Right hindlimb (tissue), 1 donor: ENCODE measurements around the gene ST3GAL3.
"Not testable (repeated sequence)": the region's sequence is repeated elsewhere in the genome, so short reads cannot be mapped to it uniquely, and the experiment has no call there.

Experiments
- DNase-seq: peaks from one replicate; pipeline ENCODE4 v3.0.0-alpha.2; 2018

ST3GAL3 gene

GRCh38 chr1:43760745-43761317 is 53.5 kb downstream of the ST3GAL3 start:
- DNase-seq: no peak

GRCh38 chr1:43763497-43763973 is 56.2 kb downstream of the ST3GAL3 start:
- peak; percentile 85 for DNase-seq

DNA sequence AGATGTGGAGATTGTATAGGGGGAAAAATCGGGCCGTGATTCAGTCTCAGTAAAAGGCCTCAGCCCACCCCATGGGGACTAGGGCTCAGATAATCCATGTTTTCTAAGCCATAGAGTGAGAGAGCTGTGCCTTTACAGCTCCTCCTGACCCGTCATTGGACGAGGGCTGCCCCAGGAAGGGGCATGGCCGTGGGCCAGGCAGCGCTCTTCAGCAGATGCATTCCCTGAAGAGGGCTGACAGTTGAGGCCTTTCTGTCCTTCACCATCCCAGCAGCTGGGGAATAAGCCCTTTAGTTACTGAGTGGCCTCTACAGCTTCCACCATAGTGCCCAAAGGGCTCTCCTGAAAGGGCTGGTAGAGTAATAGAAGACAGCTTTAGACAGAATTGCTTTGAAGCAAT is 57.2 kb downstream of the ST3GAL3 start:
- peak; percentile 21 for DNase-seq

DNA sequence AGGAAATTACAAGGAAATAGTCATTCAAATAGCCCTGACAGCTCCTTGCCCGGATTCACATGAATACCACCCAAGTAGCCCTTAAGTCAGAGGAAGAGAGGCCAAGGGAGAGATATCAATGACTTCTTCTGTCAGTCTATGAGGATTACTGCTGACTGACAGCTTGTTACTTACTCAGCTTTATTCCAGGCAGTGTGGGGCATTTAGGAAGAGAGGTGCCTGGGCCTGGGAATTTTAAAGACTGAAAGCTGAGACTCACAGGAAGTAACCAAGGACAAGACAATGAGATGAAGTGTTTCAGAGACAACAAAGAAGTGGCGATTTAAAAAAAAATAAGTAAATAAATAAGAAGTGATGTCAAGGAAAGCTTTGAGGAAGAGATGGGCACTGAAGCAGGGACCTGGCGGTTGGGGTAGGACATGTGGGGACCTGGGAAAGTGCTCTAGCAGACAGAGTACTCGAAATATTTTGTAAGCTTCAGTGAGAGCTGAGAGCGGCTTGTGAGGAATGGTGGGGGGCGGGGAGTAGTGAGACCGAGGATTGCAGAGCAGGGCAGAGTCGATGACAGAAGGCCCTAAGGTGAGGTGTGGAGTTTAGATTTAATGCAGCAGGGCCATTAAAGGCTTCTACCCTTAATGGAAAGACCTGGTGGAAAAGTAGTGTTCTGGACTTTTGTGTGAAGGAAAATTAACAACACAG is 58.9 kb downstream of the ST3GAL3 start:
- no peak for DNase-seq

DNA sequence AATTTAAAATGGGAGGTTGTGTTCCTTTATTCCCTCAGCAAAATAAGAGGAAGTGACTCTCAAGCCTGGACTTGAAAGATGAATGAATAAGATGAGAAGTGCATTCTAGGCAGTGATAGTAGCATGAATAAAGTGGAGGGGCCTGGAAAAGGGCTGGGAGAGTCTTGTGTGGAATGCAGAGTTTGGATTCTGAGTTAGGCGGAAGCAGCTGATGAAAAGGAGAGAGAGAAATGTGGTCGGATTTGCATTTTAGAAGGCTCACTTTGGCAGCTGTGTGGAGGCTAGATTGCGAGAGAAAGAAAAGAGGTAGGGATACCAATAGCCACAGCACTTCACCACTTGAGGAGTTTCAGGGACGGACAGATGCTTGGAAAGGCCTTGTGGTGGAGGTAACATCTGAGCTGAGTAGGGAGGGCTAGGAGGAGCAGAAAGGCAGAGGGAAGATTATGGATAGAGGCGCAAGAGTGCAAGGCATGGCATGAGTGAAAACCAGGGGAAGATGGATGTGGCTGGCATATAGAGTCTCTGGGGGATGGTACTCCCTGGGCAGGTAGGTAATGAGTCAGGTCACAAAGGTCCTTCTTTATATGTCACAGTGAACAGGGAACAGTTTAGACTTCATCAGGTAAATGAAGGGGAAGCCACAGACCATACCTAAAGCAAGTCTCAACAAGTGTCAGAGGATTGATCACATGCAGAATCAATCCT is 59.6 kb downstream of the ST3GAL3 start:
- DNase-seq: no peak

GRCh38 chr1:43768168-43768567 is 60.8 kb downstream of the ST3GAL3 start:
- DNase-seq: no peak

- DNase-seq: no peak
Measured at GRCh38 chr1:43769350-43769908, 62.1 kb downstream of the ST3GAL3 start.

DNA sequence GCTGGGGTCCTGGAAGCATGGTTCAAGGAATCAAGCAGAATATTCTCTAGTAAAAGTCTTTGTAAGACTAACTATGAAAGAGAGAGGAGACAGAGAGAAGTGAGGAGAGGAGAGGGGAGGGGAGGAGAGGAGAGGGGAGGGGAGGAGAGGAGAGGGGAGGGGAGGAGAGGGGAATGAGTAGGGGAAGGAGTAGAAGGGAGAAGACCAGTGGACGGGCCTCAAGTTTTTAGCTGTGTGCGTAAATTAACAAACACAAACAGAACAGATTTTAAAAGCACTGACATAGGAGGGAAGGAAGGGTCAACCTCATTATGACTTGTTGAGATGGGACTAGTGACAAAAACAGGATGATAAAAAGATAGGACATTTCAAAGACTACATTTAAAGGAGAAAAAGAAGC is 62.8 kb downstream of the ST3GAL3 start:
- DNase-seq: no peak

GRCh38 chr1:43772978-43773377 is 65.6 kb downstream of the ST3GAL3 start:
- DNase-seq: no peak

- DNase-seq: no peak
Measured at GRCh38 chr1:43773821-43774220, 66.5 kb downstream of the ST3GAL3 start.

DNA sequence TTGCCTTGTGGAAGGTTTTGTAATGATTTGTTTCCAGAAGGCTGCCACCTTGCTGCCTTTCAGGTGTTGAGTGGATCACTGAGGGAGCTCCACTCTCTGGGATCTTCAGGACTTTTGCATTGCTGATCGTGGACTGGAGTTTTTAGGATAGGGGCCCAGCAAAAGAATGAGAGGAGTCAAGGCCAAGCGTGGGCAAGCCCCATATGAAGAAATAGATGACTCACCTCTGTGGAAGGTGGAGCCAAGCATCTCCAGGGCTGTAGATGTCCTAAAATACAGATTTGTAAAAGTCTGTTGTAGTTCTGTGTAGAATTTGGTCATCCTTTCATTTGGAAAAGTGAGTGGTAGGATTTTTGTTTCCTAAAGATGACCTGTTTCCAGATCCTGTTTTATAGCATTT is 67.0 kb downstream of the ST3GAL3 start:
- DNase-seq: no peak

- DNase-seq: no peak
Measured at GRCh38 chr1:43776043-43776761, 68.9 kb downstream of the ST3GAL3 start.

- DNase-seq: not testable (repeated sequence)
Measured at GRCh38 chr1:43777916-43778315, 70.6 kb downstream of the ST3GAL3 start.

DNA sequence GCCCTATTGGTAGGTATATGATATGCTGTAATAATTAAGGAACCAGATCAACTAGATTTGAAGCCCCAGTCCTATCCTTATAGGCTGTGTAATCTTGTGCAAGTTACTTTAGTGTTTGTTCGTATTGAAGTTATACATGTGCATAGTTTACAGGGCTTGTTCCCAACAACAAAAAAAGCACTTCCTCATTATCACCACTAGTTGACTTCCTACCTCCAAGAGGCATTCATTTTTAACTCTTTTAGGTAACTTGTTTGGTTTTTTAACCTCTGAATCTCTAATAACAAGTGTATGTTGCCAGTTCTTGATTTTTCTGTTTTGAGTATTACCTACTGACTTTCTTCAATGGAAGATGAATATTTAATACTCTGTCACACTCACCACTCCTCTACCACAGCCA is 71.9 kb downstream of the ST3GAL3 start:
- no peak for DNase-seq

DNA sequence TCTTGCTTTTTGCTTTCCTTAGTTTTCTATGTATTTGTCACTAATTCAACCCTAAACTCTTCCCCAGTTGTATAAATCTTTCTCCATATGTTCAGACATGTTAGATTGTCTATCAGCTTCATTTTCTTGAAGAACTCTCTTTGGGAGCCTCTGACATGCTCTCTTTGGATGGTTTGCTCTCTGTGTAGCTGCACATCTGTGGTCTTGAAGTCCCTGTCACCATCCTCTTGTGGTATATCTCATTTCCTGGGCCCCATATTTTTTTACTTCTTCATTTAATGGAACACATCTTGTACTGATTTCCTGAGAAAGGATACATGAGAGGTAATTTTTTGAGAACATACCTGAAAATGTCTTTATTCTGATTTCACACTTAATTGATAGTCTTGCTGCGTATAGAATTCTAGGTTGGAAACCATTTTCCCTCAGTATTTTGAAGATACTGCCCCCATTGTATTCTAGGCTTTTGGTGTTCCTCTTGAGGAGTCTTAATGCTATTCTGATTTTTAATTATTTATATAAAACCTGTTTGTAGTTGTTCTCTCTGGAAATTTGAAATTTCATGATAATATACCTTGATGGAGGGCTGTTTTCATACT is 72.6 kb downstream of the ST3GAL3 start:
- no peak for DNase-seq

DNA sequence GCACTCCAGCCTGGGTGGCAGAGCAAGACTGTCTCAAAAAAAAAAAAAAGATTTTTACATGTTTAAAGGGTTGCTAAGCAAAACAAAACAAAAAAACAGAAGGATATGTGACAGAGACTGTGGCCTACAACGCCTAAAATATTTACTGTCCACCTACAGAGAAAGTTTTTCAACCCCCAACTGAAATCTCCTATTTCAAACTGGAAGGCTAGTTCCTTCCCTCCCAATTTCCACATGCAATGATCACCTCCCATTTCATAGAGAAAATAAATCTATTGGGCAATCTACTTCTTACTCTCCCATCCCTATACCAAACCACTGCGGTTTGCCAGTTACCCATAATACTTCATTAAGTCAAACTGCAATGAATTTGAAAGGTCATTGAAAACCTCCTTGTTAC is 74.2 kb downstream of the ST3GAL3 start:
- DNase-seq: no peak

DNA sequence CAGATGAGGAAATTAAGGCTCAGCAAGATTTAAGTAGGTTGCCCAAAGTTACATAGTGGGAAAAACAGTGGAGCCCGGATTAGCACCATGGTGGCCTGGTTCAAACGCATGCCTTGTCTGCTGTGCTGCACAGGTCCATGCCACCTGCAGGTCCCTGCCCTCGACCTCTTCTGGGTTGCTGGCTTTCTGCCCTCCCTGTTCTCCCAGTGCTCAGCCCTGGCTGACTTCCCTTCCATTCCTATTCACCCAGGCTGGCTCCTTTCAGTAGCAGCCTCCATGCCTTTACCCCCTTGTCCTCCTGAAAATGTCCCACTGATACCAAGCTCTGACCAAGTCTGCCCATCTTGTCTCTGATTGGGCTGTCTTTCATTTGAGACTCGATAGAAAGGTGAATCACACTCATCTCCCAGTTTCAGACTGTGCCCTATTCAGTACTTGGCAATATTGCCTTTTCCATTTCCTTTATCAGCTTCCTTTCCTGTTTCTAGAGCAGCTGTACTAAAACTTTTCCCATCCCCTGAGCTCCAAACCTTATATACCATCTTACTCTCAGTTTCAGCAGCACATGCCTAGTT is 75.8 kb downstream of the ST3GAL3 start:
- DNase-seq: no peak

DNA sequence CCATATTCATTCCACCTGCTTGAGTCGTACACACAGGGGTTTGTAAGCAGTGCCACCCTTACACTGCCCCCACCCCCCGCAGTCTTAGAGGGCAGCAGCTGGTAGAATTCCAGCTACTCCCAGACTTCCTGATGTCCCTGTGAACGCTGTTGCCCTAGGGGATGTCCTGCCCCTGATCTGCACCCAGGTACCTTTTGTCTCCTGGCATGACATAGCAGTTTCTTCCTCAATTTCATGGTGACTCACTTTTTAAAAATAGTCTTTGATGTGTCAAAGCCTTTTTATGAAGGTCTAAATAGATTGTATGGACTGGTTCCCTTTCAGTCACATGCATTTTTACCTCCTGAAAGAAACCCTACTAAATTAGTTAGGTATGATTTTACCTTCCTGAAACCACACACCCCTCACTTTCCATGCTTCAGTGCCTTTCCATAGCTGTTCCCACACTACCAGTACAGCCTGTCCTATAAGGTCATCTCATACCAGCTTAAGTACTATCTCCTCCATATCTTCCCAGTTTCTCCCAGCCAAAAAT is 76.4 kb downstream of the ST3GAL3 start:
- DNase-seq: no peak

GRCh38 chr1:43786201-43786958 is 79.0 kb downstream of the ST3GAL3 start:
- DNase-seq: no peak

DNA sequence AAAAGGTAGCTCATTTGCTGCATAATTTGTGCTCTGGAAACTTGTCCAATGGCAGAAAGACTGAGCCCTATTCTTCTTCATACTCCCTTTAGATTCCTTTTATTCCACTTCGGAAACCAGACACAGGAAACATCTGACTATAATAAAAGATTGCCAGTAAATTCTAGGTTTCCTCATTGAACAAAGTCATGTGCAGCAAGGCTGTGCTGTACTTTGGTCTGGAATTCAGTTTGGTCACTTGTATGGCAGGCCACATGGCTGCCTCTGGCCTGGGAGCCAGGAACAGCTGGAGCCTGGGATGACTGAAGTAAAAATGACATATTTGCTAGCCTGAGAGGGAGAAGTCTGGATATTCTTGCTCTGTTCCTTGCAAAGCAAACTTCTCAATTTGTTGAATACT is 79.6 kb downstream of the ST3GAL3 start:
- DNase-seq: peak; percentile 56
